ENCODE results near the gene INSYN2A. TPM values are rescaled to one million over a fixed set of nuclear protein-coding genes. Genes with fewer than 3 reads are reported as not detected.

The INSYN2A gene
- total and polyA plus RNA-seq, 10 of the 15 experiments (the other 5 are each of a cell fraction or from before 2014, with no cell fraction given): not detected

DNA sequence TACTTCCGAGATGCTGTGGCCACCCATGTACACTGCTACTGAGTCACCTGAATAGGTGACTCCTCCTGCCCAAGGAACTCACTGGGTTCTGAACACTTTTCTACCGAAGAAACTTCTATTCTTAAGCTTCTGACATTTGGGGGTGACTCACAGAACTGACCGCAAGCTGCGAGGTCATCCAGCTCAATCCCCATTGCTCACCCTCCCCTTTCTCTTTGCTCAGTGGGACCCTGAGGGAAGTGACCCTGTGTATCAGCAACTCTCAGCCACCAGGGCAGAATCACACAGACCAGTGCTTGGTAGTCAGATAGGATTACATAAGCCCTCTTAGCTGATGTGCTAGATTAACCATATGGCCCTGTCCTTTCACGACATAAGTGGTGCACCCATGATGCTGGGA is 46.3 kb downstream of the INSYN2A start:
- no peak overlapping the region for H3K4me2 ChIP-seq (ENCODE audit: control insufficient read depth, insufficient read depth)
- no peak overlapping the region for H3K4me3 ChIP-seq
- no TSS peak for BruUV-seq (replicated peaks)
- H2AFZ ChIP-seq (ENCODE audit: control insufficient read depth, low read depth, low read length): no peak overlapping the region
- ChIA-PET RAD21 (ENCODE audit: unreplicated experiment) (no interaction called here), CTCF (no interaction called here), SMC1A (ENCODE audit: uncharacterized antibody, unreplicated experiment) (no interaction called here), POLR2A (no interaction called here)
- no peaks in the 10 kb centered on the region for H3K9me3 ChIP-seq (replicated peaks; ENCODE audit: control insufficient read depth, insufficient read depth, low read length)
- H3K79me2 ChIP-seq (ENCODE audit: control insufficient read depth, insufficient read depth, low read length): no peaks in the 10 kb centered on the region
- no peaks in the 10 kb centered on the region for H3K36me3 ChIP-seq (ENCODE audit: control insufficient read depth in 2 of 2, insufficient read depth in 2 of 2, low read length in 1 of 2)
- intact Hi-C loops (cut with micrococcal nuclease; ENCODE audit: unreplicated experiment) (no loop called here), in situ Hi-C loops (cut with MboI) (no loop called here)
- H3K27me3 ChIP-seq (replicated peaks in 1 of 2; ENCODE audit: control insufficient read depth in 2 of 2, insufficient read depth in 2 of 2, low read length in 1 of 2): no peaks in the 10 kb centered on the region
- no peaks in the 10 kb centered on the region for H4K20me1 ChIP-seq (ENCODE audit: control insufficient read depth, insufficient read depth)
- DNase-seq (ENCODE audit: low read depth, low spot score) (no peak), ATAC-seq (no peak), FAIRE-seq (no peak)
- 53% methylated on average over 5 of the region's 5 CpGs for whole genome bisulfite sequencing (ENCODE audit: insufficient coverage, insufficient replicate concordance, low lambda C conversion rate, missing lambda C conversion rate)
- H3K27ac ChIP-seq (ENCODE audit: control insufficient read depth, insufficient read depth): no peak overlapping the region
- no peak overlapping the region for H3K9ac ChIP-seq (ENCODE audit: control insufficient read depth, insufficient read depth, low read length)
- H3K4me1 ChIP-seq (ENCODE audit: control insufficient read depth, insufficient read depth, low read length): no peaks in the 10 kb centered on the region
- TF ChIP-seq NFIC (IDR thresholded peaks at IDR 0.05; ENCODE audit: low read depth, low read length): no peak
- TF ChIP-seq LARP7 (IDR thresholded peaks at IDR 0.05): no peak
- no peak for TF ChIP-seq CBX3 (IDR thresholded peaks at IDR 0.05; ENCODE audit: borderline replicate concordance, low read depth)
- no peak for TF ChIP-seq NFYA (IDR thresholded peaks at IDR 0.05; ENCODE audit: borderline replicate concordance, low read depth, low read length)
- TF ChIP-seq, protein P1, sequence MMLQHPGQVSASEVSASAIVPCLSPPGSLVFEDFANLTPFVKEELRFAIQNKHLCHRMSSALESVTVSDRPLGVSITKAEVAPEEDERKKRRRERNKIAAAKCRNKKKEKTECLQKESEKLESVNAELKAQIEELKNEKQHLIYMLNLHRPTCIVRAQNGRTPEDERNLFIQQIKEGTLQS (IDR thresholded peaks at IDR 0.05; ENCODE audit: borderline replicate concordance, extremely low read depth, low read depth, low read length): no peak
- TF ChIP-seq GATAD2B (conservative IDR thresholded peaks at IDR 0.05; ENCODE audit: low read depth): no peak

GRCh38 chr10:127149501-127150081 is 46.8 kb downstream of the INSYN2A start:
- Histone ChIP-seq H2AFZ (ENCODE audit: control insufficient read depth, low read depth, low read length) (no peak overlapping the region), H3K27me3 (replicated peaks in 1 of 2; ENCODE audit: control insufficient read depth in 2 of 2, insufficient read depth in 2 of 2, low read length in 1 of 2) (no peaks in the 10 kb centered on the region), H3K4me1 (ENCODE audit: control insufficient read depth, insufficient read depth, low read length) (no peaks in the 10 kb centered on the region), H4K20me1 (ENCODE audit: control insufficient read depth, insufficient read depth) (no peaks in the 10 kb centered on the region), H3K36me3 (ENCODE audit: control insufficient read depth in 2 of 2, insufficient read depth in 2 of 2, low read length in 1 of 2) (no peaks in the 10 kb centered on the region), H3K27ac (ENCODE audit: control insufficient read depth, insufficient read depth) (no peak overlapping the region), H3K9me3 (replicated peaks; ENCODE audit: control insufficient read depth, insufficient read depth, low read length) (no peaks in the 10 kb centered on the region), H3K9ac (ENCODE audit: control insufficient read depth, insufficient read depth, low read length) (no peak overlapping the region), H3K4me3 (no peak overlapping the region), H3K4me2 (ENCODE audit: control insufficient read depth, insufficient read depth) (no peak overlapping the region), H3K79me2 (ENCODE audit: control insufficient read depth, insufficient read depth, low read length) (no peaks in the 10 kb centered on the region)
- no TSS peak for BruUV-seq (replicated peaks)
- RAD21 ChIA-PET (ENCODE audit: unreplicated experiment): no interaction called here
- DNase-seq (ENCODE audit: low read depth, low spot score): no peak
- POLR2A ChIA-PET: no interaction called here
- SMC1A ChIA-PET (ENCODE audit: uncharacterized antibody, unreplicated experiment): interaction anchor here (0.9 to 1.0 kb wide), 2 partner anchors 18 to 38 kb away, joined by 3 read pairs; no protein-coding TSS in a partner anchor
- ATAC-seq: no peak
- FAIRE-seq: no peak
- intact Hi-C loops (cut with micrococcal nuclease; ENCODE audit: unreplicated experiment) (no loop called here), in situ Hi-C loops (cut with MboI) (no loop called here)
- CTCF ChIA-PET: no interaction called here
- whole genome bisulfite sequencing (ENCODE audit: insufficient coverage, insufficient replicate concordance, low lambda C conversion rate, missing lambda C conversion rate): 24% methylated on average over 7 of the region's 7 CpGs
- TF ChIP-seq CEBPZ (IDR thresholded peaks at IDR 0.05; ENCODE audit: low read depth, low read length) (no peak), USF1 (IDR thresholded peaks at IDR 0.05; ENCODE audit: borderline replicate concordance, extremely low read length, insufficient read depth, low read depth, low read length) (no peak), ELK1 (IDR thresholded peaks at IDR 0.05; ENCODE audit: low read depth, low read length) (no peak), BACH1 (IDR thresholded peaks at IDR 0.05; ENCODE audit: borderline replicate concordance) (no peak), TBL1XR1 (IDR thresholded peaks at IDR 0.05; ENCODE audit: low read depth, low read length) (no peak)

All from GM12878 (cell line).